K562 (cell line): ENCODE data around the gene GOLGA8H.
"Not testable (repeated sequence)": the region's sequence is repeated elsewhere in the genome, so short reads cannot be mapped to it uniquely, and the experiment has no call there.

ENCODE experiments used
- ATF3 ChIP-seq, 2 experiments: fragments of 450-650 bp in 1 of 2; sonication (generic) in 1 of 2; formaldehyde crosslinking in 1 of 2; IDR thresholded peaks in 1 of 2; conservative IDR thresholded peaks in 1 of 2; 2 replicates each; pipeline versions ENCODE4 v1.6.1 to v1.8.1; 2016 to 2023; ENCODE audit warnings: mild to moderate bottlenecking in 2 of 2, moderate library complexity in 2 of 2, inconsistent platforms in 1 of 2, missing genetic modification reagents in 1 of 2
- E2F4 ChIP-seq: sonication (generic); formaldehyde crosslinking; IDR thresholded peaks from 2 replicates; pipeline ENCODE4 v1.8.0; 2022; ENCODE audit warnings: mild to moderate bottlenecking, low read depth, missing genetic modification reagents
- KLF16 ChIP-seq: IDR thresholded peaks from 2 replicates; pipeline ENCODE4 v1.6.1; 2016; ENCODE audit warnings: antibody characterized with exemption
- NCOA4 ChIP-seq: fragments of 450-650 bp; IDR thresholded peaks from 2 replicates; pipeline ENCODE4 v1.6.1; 2018; ENCODE audit warnings: mild to moderate bottlenecking; ENCODE audit not compliant: partially characterized antibody
- NR4A1 ChIP-seq, 2 experiments: fragments of 250-450 bp in 1 of 2; fragments of 450-650 bp in 1 of 2; sonication (Bioruptor Pico) in 1 of 2; IDR thresholded peaks; 2 replicates each; pipeline versions ENCODE4 v1.4.0 to v1.6.1; 2016 to 2020; ENCODE audit warnings: mild to moderate bottlenecking in 2 of 2, missing compliant biosample characterization in 1 of 2, missing genetic modification characterization in 1 of 2, moderate library complexity in 1 of 2
- POLR2A ChIP-seq: fragments of 450-650 bp; conservative IDR thresholded peaks from 2 replicates; pipeline ENCODE4 v1.6.1; 2016
- POLR2AphosphoS5 ChIP-seq: IDR thresholded peaks from 2 replicates; pipeline ENCODE4 v1.6.1; 2011; ENCODE audit warnings: mild to moderate bottlenecking, low read depth, low read length, moderate library complexity; ENCODE audit not compliant: control insufficient read depth, insufficient read depth
- RREB1 ChIP-seq: fragments of 250-450 bp; sonication (Bioruptor Pico); IDR thresholded peaks from 2 replicates; pipeline ENCODE4 v1.4.0; 2020
- SMARCA4 ChIP-seq: fragments of 450-650 bp; IDR thresholded peaks from 2 replicates; pipeline ENCODE4 v1.6.1; 2016
- SREBF1 ChIP-seq: fragments of 150-350 bp; IDR thresholded peaks from 2 replicates; pipeline ENCODE4 v1.6.1; 2014; ENCODE audit warnings: antibody characterized with exemption, low read depth, low read length, borderline replicate concordance
- TEAD4 ChIP-seq, 2 experiments: sonication (generic) in 1 of 2; formaldehyde crosslinking in 1 of 2; IDR thresholded peaks; 2 replicates each; pipeline versions ENCODE4 v1.6.1 to v1.8.0; 2012 to 2022; ENCODE audit warnings: borderline replicate concordance in 1 of 2, inconsistent platforms in 1 of 2, low read length in 1 of 2, mild to moderate bottlenecking in 1 of 2, missing genetic modification reagents in 1 of 2

- not testable (repeated sequence) for TF ChIP-seq POLR2AphosphoS5; NCOA4; TEAD4 (IDR thresholded peaks at IDR 0.05; ENCODE audit: low read length); TEAD4 (CRISPR knock-in tag; IDR thresholded peaks at IDR 0.05; ENCODE audit: borderline replicate concordance); POLR2A; E2F4; SMARCA4; KLF16; NR4A1 (CRISPR knock-in tag; IDR thresholded peaks at IDR 0.05); NR4A1 (tag; IDR thresholded peaks at IDR 0.05); RREB1 (CRISPR knock-in tag); ATF3 (IDR thresholded peaks at IDR 0.05); ATF3 (CRISPR knock-in tag; conservative IDR thresholded peaks at IDR 0.05); SREBF1
These were observed 57.3 kb downstream of the GOLGA8H start for GRCh38 chr15:30661154-30661553.
